ENCODE measurements around the gene CACNA1D.

CACNA1D gene

GRCh38 chr3:53833700-53834099 lies 339.3 kb downstream of the CACNA1D start:
- DNase-seq, result no peak

DNA sequence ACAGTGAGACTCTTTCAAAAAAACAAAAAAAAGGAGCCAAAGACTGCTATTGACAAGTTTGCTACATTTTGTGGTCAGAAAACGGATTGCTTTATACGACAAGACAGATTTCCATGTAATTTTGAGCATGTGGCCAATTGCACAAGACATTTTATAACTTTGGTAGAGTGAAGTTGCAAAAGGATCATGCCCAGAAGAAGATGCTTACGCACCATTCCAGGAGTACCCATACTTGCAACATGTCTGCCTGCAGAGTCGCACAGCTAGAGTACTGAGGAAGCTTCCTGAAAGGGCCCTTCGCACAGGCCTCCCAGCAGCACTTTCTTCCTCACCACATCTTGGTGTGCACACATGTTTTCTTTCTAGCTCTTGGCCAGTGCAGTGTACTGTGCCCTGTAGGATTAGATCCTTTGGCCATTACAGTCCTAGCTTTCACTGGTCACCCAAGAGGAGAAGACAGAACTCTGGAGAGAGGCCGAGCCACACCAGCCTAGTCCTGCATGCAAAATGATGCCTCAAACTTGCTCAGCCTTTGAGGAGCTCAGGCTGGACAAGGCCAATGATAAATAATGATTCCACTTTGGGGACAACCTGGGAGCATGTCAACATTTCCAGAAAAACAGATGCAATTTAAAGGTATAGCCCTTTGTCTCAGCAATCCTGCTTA lies 340.2 kb downstream of the CACNA1D start:
- no peak for DNase-seq

DNA sequence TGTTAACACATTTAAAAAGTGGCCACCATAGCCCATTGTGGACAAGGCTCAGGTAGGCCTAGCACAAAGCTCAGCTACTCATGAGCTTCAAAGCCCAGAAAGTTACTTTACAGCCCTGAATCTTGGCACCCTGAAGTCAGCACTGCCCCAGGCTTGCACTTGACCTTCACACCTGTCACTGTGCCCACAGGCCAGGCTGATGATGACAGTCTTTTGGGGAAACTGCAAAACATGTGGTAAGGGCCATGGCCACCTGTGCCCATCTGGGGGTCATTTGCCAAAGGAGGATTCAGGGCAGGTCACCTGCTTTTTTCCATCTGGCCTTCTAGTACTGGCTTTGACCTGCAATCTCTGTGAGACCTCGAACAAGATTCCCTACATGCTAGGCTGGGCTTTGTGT lies 340.8 kb downstream of the CACNA1D start:
- no peak for DNase-seq

DNA sequence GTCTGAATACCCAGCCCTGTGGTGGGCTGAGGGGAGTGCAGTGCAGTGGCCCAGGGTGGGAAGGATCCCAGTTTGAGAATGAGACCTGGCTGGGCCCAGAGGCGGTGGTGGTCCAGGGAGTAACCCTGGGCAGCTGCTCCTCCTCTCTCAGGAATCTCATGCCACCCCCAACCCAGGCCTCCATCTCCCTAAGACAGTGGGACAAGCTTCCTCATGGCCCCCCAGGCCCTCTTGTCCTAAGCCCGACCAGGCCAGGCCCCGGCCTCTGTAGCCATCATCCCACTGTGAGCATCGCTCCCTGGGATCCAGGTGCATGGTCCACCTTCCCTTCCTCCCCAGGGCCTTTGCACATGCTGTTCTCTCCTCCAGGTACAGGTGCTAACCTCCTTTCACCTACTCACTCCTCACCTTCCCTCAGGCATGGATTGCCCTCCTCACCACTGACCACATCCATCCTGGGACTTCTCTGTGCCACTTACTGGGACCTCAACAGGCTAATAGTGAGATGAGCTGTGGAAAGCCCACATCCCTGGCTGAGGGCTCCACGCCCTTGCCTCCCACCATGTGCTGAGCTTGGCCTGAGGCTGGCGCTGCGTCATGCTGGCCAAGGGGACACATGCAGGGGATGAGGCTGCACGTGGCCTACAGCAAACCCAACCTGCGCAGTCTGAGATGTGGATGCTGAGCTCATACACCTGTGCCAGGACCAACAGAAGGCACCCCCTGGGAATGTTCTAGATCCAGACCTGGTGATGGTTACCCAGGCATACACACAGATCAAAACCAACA lies 341.9 kb downstream of the CACNA1D start:
- no peak for DNase-seq

- DNase-seq, result no peak
Measured at GRCh38 chr3:53837331-53837730, 342.9 kb downstream of the CACNA1D start.

- DNase-seq, result no peak
Measured at GRCh38 chr3:53841296-53841695, 346.9 kb downstream of the CACNA1D start.

DNA sequence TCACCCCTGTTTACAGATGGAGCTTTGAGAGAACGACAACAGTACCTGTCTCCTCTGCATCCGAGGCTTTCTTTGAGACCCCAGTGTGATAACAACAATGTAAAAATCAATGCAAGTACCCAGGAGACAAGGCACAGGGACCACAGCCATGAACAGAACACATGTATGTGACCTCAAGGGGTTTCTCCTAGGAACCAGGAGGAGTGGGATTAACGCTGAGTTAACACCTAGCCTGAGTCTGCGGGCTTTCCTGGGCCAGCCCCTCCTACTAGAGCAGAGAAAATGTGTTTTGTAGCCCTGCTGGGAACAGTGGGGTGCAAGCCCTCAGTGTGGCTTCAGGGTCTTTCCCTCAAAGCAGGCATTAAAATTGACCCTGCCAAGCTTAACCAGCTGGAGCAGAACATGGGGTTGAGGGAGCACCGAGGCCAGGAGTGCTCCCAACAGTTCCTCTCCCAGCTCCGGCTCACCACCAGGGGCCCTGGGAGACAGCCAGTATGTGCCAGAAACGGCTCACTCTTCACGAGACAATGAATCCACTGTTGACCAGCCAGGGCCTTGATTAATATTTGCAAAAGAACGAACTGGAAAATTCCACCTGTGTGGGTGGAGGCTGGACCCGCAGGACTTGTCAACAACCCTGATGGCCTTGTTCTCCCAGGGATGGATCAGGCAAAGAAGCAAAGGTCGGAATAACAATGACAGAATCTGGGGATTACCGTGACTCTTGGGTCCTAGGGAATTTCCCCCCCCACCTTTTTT lies 348.2 kb downstream of the CACNA1D start:
- DNase-seq, result no peak

GRCh38 chr3:53843195-53844177 lies 349.1 kb downstream of the CACNA1D start:
- no peak for DNase-seq

- no peak for DNase-seq
Measured at GRCh38 chr3:53844262-53845102, 350.1 kb downstream of the CACNA1D start.

DNA sequence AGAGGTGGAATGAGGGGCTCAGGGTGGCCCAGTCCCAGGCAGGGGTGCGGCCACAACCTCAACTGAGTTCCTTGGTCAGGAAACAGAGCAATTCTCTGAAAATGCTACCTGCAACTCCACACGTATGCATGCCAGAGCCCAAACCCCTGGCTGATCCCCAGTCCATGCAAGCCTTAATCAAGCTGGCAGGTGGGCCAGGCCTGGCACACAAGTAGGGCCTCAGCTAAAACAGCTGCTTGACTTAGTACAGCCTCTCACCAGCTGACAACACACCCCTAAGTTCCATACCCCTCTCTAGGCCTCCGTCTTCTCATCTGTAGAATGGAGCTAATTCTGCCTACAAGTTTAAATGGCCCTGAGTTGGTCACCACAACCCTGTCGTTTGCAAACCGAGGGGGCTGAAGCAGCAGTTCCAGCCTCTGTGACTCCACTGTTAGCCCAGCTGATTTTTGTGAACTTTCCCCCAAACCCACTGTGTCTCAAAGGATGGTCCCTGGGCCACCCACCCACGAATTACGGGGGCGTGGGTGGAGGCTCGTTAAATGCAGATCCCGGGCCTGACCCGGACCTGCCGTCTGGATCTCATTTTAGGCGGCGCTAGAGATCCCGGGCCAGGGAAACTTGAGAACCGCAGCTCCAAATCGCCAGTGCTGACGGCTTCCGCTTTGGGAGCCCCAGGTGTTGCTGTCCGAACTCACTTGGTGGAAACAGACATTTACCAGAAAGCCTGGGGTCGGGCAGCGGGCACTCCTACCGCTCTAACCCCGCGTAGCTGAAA lies 350.9 kb downstream of the CACNA1D start:
- DNase-seq, result no peak

- DNase-seq, result no peak
Measured at GRCh38 chr3:53845881-53846133, 351.4 kb downstream of the CACNA1D start.

- no peak for DNase-seq
Measured at GRCh38 chr3:53846134-53846850, 351.9 kb downstream of the CACNA1D start, which contains the start of the genes CHDH and IL17RB. Gene CHDH (minus strand): TSS chr3:53846419. CDS start chr3:53824008, 22,411 bp downstream. Gene IL17RB (plus strand): TSS chr3:53846568. CDS start chr3:53846589, 21 bp downstream.

DNA sequence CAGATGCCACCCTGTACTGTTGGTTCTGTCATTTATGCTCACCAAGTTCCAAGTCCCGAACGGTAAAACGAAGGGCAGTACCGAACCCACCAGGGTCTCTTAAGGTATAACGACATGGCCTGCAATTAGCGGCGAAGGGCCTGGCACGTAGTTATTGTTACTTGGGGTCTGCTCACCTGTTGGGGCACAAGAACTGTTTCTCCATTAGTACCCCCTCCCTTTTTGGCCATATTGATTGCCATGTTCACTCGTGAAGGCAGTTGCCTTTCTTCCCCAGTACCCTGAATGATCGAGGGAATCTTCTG lies 352.4 kb downstream of the CACNA1D start:
- no peak for DNase-seq

- no peak for DNase-seq
Measured at GRCh38 chr3:53849916-53850315, 355.5 kb downstream of the CACNA1D start.

- no peak for DNase-seq
Measured at GRCh38 chr3:53850895-53851294, 356.5 kb downstream of the CACNA1D start.

DNA sequence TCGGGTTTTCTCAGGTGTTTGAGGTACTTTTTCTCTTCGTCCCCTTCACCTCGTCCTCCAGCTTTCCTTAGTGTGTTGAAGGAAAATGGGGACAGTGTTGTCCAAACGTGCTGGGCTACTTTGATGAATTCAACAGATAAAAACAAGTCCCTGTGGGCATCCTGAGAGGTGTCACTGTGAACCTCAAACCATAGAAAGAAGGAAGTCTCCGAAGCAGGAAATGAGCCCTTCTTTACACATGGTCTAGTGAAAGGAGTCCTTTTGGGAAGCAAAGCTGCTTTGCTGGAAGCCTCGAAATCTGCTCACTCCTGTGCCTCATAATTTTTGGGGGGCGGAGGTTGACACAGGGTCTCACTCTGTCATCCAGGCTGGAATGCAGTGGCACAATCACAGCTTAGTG lies 362.6 kb downstream of the CACNA1D start:
- no peak for DNase-seq

DNA sequence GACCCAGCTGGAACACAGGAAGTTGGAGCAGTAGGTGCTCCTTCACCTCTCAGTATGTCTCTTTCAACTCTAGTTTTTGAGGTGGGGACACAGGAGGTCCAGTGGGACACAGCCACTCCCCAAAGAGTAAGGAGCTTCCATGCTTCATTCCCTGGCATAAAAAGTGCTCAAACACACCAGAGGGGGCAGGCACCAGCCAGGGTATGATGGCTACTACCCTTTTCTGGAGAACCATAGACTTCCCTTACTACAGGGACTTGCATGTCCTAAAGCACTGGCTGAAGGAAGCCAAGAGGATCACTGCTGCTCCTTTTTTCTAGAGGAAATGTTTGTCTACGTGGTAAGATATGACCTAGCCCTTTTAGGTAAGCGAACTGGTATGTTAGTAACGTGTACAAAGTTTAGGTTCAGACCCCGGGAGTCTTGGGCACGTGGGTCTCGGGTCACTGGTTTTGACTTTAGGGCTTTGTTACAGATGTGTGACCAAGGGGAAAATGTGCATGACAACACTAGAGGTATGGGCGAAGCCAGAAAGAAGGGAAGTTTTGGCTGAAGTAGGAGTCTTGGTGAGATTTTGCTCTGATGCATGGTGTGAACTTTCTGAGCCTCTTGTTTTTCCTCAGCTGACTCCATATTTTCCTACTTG lies 363.8 kb downstream of the CACNA1D start:
- no peak for DNase-seq

DNA sequence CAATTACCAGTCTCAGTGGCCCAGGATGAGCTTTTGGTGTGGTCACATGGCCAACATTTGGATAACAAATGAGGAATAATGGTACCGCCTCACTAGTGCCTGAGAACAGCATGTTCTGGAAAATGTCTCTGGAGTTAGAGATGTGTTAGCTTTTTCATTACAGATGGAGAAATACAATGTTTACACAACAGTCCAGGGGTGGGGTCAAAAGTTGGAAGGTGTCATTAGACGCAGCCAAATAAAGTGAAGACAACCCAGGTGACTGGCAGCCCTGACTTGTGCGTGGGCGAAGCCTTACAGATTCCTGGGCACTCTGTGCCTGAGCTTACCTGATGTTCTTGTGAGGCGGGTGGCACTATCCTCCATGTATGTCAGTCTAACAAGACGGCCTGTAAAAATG lies 364.8 kb downstream of the CACNA1D start:
- no peak for DNase-seq

- DNase-seq, result no peak
Measured at GRCh38 chr3:53860196-53860595, 365.8 kb downstream of the CACNA1D start.

DNA sequence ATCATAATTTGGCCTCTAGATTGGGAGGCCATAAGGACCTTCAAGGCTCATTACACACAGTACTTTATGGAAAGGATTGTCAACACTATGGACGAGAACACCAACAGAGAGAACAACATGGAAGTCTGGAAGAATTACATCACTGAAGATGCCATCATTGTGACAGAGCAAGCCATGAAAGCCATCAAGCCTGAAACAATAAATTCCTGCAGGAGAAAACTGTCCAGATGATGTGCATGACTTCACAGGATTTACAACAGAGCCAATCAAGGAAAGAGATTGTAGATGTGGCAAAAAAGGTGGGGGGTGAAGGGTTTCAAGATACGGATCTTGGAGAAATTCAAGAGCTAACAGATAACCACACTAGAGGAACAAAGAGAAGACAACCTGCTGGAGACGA lies 367.8 kb downstream of the CACNA1D start:
- no peak for DNase-seq
